ENCODE data around the gene ADAM17. TPM values are rescaled to one million over a fixed set of nuclear protein-coding genes. Genes with fewer than 3 reads are reported as not detected.

Gene ADAM17
- polyA plus RNA-seq, 1 of the 3 experiments (the other 2 are of a cell fraction) = 17.1 TPM

- 85% methylated on average over 1 of the region's 1 CpG for WGBS (ENCODE audit: low lambda C conversion rate)
These were observed 12.1 kb downstream of the ADAM17 start for GRCh38 chr2:9543557-9543956.

More at GRCh38 chr2:9543557-9543956, 12.1 kb downstream of the ADAM17 start:
- Histone ChIP-seq H3K9me2 (no peaks in the 10 kb centered on the region), H3K27me3 (ENCODE audit: insufficient read depth) (no peaks in the 10 kb centered on the region), H3K79me2 (ENCODE audit: insufficient read depth) (peaks cover 97% of the 10 kb centered on the region), H4K20me1 (ENCODE audit: insufficient read depth) (peaks cover 54% of the 10 kb centered on the region), H2AFZ (ENCODE audit: low read depth) (no peak overlapping the region), H3K9me3 (no peaks in the 10 kb centered on the region), H3F3A (replicated peaks; ENCODE audit: insufficient read depth) (peaks cover 10% of the 10 kb centered on the region), H3K9ac (no peak overlapping the region), H3K4me3 (ENCODE audit: low read depth in 2 of 2, low read length in 1 of 2) (no peak overlapping the region), H3K4me1 (ENCODE audit: control insufficient read depth in 1 of 2, insufficient read depth in 2 of 2, low read depth in 1 of 2, low read length in 1 of 2) (peaks cover 6 to 19% of the 10 kb centered on the region in 2 experiments; a peak in 2 of 4 replicates), H3K4me2 (no peak overlapping the region), H3K36me3 (replicated peaks in 1 of 2; ENCODE audit: control insufficient read depth in 1 of 2, insufficient read depth in 2 of 2, low read length in 1 of 2) (peaks cover 6 to 19% of the 10 kb centered on the region in 2 experiments), H3K27ac (ENCODE audit: low read depth in 2 of 2, low read length in 1 of 2) (no peak overlapping the region)
- no peak for DNase-seq
- no peak for TF ChIP-seq GABPA (IDR thresholded peaks at IDR 0.05; ENCODE audit: low read depth)
- TF ChIP-seq ELF1 (IDR thresholded peaks at IDR 0.05) = no peak
- no peak for TF ChIP-seq JUND (IDR thresholded peaks at IDR 0.05)
- TF ChIP-seq PBX3 (IDR thresholded peaks at IDR 0.05) = no peak
- no peak for TF ChIP-seq NFIC (IDR thresholded peaks at IDR 0.05; ENCODE audit: borderline replicate concordance)
- no peak for TF ChIP-seq REST (IDR thresholded peaks at IDR 0.05; ENCODE audit: low read depth, low read length)
- TF ChIP-seq GATA2 (CRISPR knock-in tag; IDR thresholded peaks at IDR 0.05) = no peak
- TF ChIP-seq USF2 (IDR thresholded peaks at IDR 0.05; ENCODE audit: borderline replicate concordance, low read depth, low read length) = no peak
- no peak for TF ChIP-seq POLR2AphosphoS5 (IDR thresholded peaks at IDR 0.05; ENCODE audit: low read depth, low read length)
- no peak for TF ChIP-seq YY1 (IDR thresholded peaks at IDR 0.05; ENCODE audit: low read depth)
- TF ChIP-seq ZBTB33 (IDR thresholded peaks at IDR 0.05; ENCODE audit: borderline replicate concordance, low read depth) = no peak
- no peak for TF ChIP-seq RAD21 (IDR thresholded peaks at IDR 0.05; ENCODE audit: low read length)
- no peak for TF ChIP-seq SMC3 (IDR thresholded peaks at IDR 0.05; ENCODE audit: low read depth, low read length)
- no peak for TF ChIP-seq EZH2phosphoT487 (IDR thresholded peaks at IDR 0.05; ENCODE audit: borderline replicate concordance, low read depth)
- no peak for TF ChIP-seq MAX (IDR thresholded peaks at IDR 0.05; ENCODE audit: low read depth)
- POLR2A ChIA-PET = no interaction called here
- CTCF ChIA-PET = interaction anchor here (1.4 kb wide), 2 partner anchors 13 to 441 kb away, joined by 3 read pairs; no protein-coding TSS in a partner anchor
